WTC11 (cell line): Measurements from ENCODE around the gene MKLN1. TPM values are rescaled to one million over a fixed set of nuclear protein-coding genes. Genes with fewer than 3 reads are reported as not detected.
A peak's percentile ranks its signal among the peaks of the same experiment; 100 is the strongest.

Experiments
- ATAC-seq: fragments of 200-7000 bp; cut with Tn5 transposase; 2 replicates; pipeline ENCODE4 v1.10.0; 2021; ENCODE audit warnings: mild to moderate bottlenecking, moderate library complexity
- CTCF ChIA-PET: fragments of 300-600 bp; sonication (Branson Sonifier 250); formaldehyde crosslinking; loops from one replicate; lab custom pipeline; 2021; ENCODE audit warnings: antibody characterized with exemption; lab: Charles Lee
- POLR2A ChIA-PET: fragments of 350-600 bp; sonication (Branson Sonifier 250); formaldehyde crosslinking; loops from one replicate; lab custom pipeline; 2021; ENCODE audit warnings: antibody characterized with exemption; lab: Charles Lee
- DNase-seq: peaks from one replicate; pipeline ENCODE4 v3.0.0; 2021; ENCODE audit warnings: low spot score
- H3K27ac Mint-ChIP-seq: 2 replicates; pipeline ENCODE4 v1.8.0; 2021; ENCODE audit warnings: mixed read lengths
- H3K27me3 Mint-ChIP-seq: 2 replicates; pipeline ENCODE4 v1.8.0; 2021; ENCODE audit warnings: low read depth, mild to moderate bottlenecking, moderate library complexity, mixed read lengths
- H3K36me3 Mint-ChIP-seq: 2 replicates; pipeline ENCODE4 v1.8.0; 2021; ENCODE audit warnings: mixed read lengths
- H3K4me1 Mint-ChIP-seq: 2 replicates; pipeline ENCODE4 v1.8.0; 2022; ENCODE audit warnings: mixed read lengths
- H3K4me3 Mint-ChIP-seq: 2 replicates; pipeline ENCODE4 v1.8.0; 2021; ENCODE audit warnings: mild to moderate bottlenecking, moderate library complexity, mixed read lengths
- H3K9me3 Mint-ChIP-seq: 2 replicates; pipeline ENCODE4 v1.8.0; 2021; ENCODE audit warnings: mixed read lengths
- AFF4 ChIP-seq: sonication (generic); formaldehyde crosslinking; IDR thresholded peaks from 2 replicates; pipeline ENCODE4 v1.8.1; 2023; ENCODE audit warnings: mild to moderate bottlenecking, missing genetic modification reagents, borderline replicate concordance
- ATF6 ChIP-seq: sonication (generic); formaldehyde crosslinking; IDR thresholded peaks from 2 replicates; pipeline ENCODE4 v1.8.1; 2023; ENCODE audit warnings: mild to moderate bottlenecking, missing genetic modification reagents
- CBFB ChIP-seq: sonication (generic); formaldehyde crosslinking; IDR thresholded peaks from 2 replicates; pipeline ENCODE4 v1.8.1; 2022; ENCODE audit warnings: mild to moderate bottlenecking, low read depth, missing genetic modification reagents
- CDX4 ChIP-seq: fragments of 250-450 bp; sonication (Bioruptor Pico); IDR thresholded peaks from 2 replicates; pipeline ENCODE4 v1.9.0; 2021; ENCODE audit warnings: moderate library complexity, mild to moderate bottlenecking, inconsistent platforms, borderline replicate concordance
- CREB1 ChIP-seq: sonication (generic); formaldehyde crosslinking; IDR thresholded peaks from 2 replicates; pipeline ENCODE4 v1.8.0; 2023; ENCODE audit warnings: mild to moderate bottlenecking, missing genetic modification reagents
- CREM ChIP-seq: sonication (generic); formaldehyde crosslinking; IDR thresholded peaks from 2 replicates; pipeline ENCODE4 v1.8.1; 2022; ENCODE audit warnings: mild to moderate bottlenecking, missing genetic modification reagents, moderate library complexity
- E2F5 ChIP-seq: sonication (generic); formaldehyde crosslinking; IDR thresholded peaks from 2 replicates; pipeline ENCODE4 v1.8.1; 2022; ENCODE audit warnings: mild to moderate bottlenecking, moderate library complexity, missing genetic modification reagents
- FOXP4 ChIP-seq: sonication (generic); formaldehyde crosslinking; IDR thresholded peaks from 2 replicates; pipeline ENCODE4 v1.8.0; 2022; ENCODE audit warnings: mild to moderate bottlenecking, missing genetic modification reagents
- JAZF1 ChIP-seq: fragments of 250-450 bp; sonication (Bioruptor Pico); IDR thresholded peaks from 2 replicates; pipeline ENCODE4 v1.9.0; 2021; ENCODE audit warnings: moderate library complexity, mild to moderate bottlenecking, inconsistent platforms
- NFE2L1 ChIP-seq: sonication (generic); formaldehyde crosslinking; IDR thresholded peaks from 2 replicates; pipeline ENCODE4 v1.8.1; 2023; ENCODE audit warnings: missing genetic modification reagents
- NR1H2 ChIP-seq: sonication (generic); formaldehyde crosslinking; IDR thresholded peaks from 2 replicates; pipeline ENCODE4 v1.9.0; 2021; ENCODE audit warnings: mild to moderate bottlenecking, moderate library complexity, missing genetic modification reagents
- SP1 ChIP-seq: sonication (generic); formaldehyde crosslinking; conservative IDR thresholded peaks from 2 replicates; pipeline ENCODE4 v1.8.1; 2022; ENCODE audit warnings: missing genetic modification reagents
- STAT6 ChIP-seq: sonication (generic); formaldehyde crosslinking; conservative IDR thresholded peaks from 2 replicates; pipeline ENCODE4 v1.8.1; 2023; ENCODE audit warnings: mild to moderate bottlenecking, low read depth, missing genetic modification reagents, moderate library complexity
- TCF7 ChIP-seq: sonication (generic); formaldehyde crosslinking; IDR thresholded peaks from 2 replicates; pipeline ENCODE4 v1.8.0; 2022; ENCODE audit warnings: mild to moderate bottlenecking, low read depth, missing genetic modification reagents, moderate library complexity
- TEAD1 ChIP-seq: sonication (generic); formaldehyde crosslinking; IDR thresholded peaks from 2 replicates; pipeline ENCODE4 v1.8.0; 2022; ENCODE audit warnings: mild to moderate bottlenecking, missing genetic modification reagents
- USF2 ChIP-seq: sonication (generic); formaldehyde crosslinking; IDR thresholded peaks from 2 replicates; pipeline ENCODE4 v1.8.1; 2023; ENCODE audit warnings: mild to moderate bottlenecking, missing genetic modification reagents, moderate library complexity
- ZNF281 ChIP-seq: sonication (generic); formaldehyde crosslinking; IDR thresholded peaks from 2 replicates; pipeline ENCODE4 v1.8.0; 2023; ENCODE audit warnings: mild to moderate bottlenecking, missing genetic modification reagents
- ZNF416 ChIP-seq: fragments of 250-450 bp; sonication (Bioruptor Pico); IDR thresholded peaks from 2 replicates; pipeline ENCODE4 v1.9.0; 2021; ENCODE audit warnings: mild to moderate bottlenecking, inconsistent platforms
- total RNA-seq: library from RNA; stranded (reverse); gene quantifications from 3 replicates; pipeline ENCODE4 v1.2.3, GENCODE V29; 2021

The MKLN1 gene
- total RNA-seq, 1 experiment from 2014 or later: 37.6 TPM

- TF ChIP-seq AFF4 (CRISPR knock-in tag) (no peak), FOXP4 (CRISPR knock-in tag) (no peak), STAT6 (CRISPR knock-in tag) (no peak), ZNF416 (CRISPR knock-in tag) (no peak), ATF6 (CRISPR knock-in tag) (no peak), CREM (CRISPR knock-in tag) (no peak), ZNF281 (no peak), NR1H2 (CRISPR knock-in tag) (no peak), TEAD1 (CRISPR knock-in tag) (no peak), NFE2L1 (CRISPR knock-in tag) (no peak), CBFB (CRISPR knock-in tag) (no peak), CREB1 (no peak), SP1 (CRISPR knock-in tag) (no peak), CDX4 (CRISPR knock-in tag) (no peak), TCF7 (CRISPR knock-in tag) (no peak), JAZF1 (CRISPR knock-in tag) (no peak), USF2 (no peak), E2F5 (CRISPR knock-in tag) (no peak)
- Mint-ChIP-seq H3K9me3 (peaks cover 10% of the 10 kb centered on the region), H3K27ac (peak overlapping the region; percentile 62; the same call in 1 of the 2 replicates), H3K36me3 (peaks cover 15% of the 10 kb centered on the region), H3K4me3 (no peak overlapping the region), H3K4me1 (peaks cover 52% of the 10 kb centered on the region), H3K27me3 (no peaks in the 10 kb centered on the region)
- ATAC-seq (no peak), DNase-seq (no peak)
- CTCF ChIA-PET: no interaction called here
- POLR2A ChIA-PET: no interaction called here
These were observed 24.4 kb downstream of the MKLN1 start for GRCh38 chr7:131352032-131352431.
